Measurements from ENCODE around the gene CALD1. TPM values are rescaled to one million over a fixed set of nuclear protein-coding genes. Genes with fewer than 3 reads are reported as not detected.

The CALD1 gene
- total RNA-seq, 2 donors from 2014 or later = 307 to 314 TPM

- Histone ChIP-seq H3K9me3 (no peaks in the 10 kb centered on the region), H3K27me3 (replicated peaks; ENCODE audit: insufficient read depth) (no peaks in the 10 kb centered on the region), H3K36me3 (no peaks in the 10 kb centered on the region), H3K27ac (peak overlapping the region in 1 of 2 donors; percentile 4), H3K4me3 (no peak overlapping the region), H3K4me1 (replicated peaks) (no peaks in the 10 kb centered on the region)
- TF ChIP-seq POLR2A (IDR thresholded peaks at IDR 0.05) = no peak
- TF ChIP-seq POLR2AphosphoS5 (IDR thresholded peaks at IDR 0.05) = no peak
- TF ChIP-seq CTCF (IDR thresholded peaks at IDR 0.05) = no peak
- 55% methylated on average over 3 of the region's 3 CpGs for WGBS
- no peak for DNase-seq (ENCODE audit: low spot score)
- intact Hi-C loops (cut with DNase I) = no loop called here
These were observed 37.4 kb upstream of the CALD1 start for GRCh38 chr7:134741907-134742635.

GRCh38 chr7:134742688-134743350 is 36.6 kb upstream of the CALD1 start:
- WGBS = 49% methylated on average over 2 of the region's 2 CpGs
- no peak for DNase-seq (ENCODE audit: low spot score)
- H3K4me1 ChIP-seq (replicated peaks) = no peaks in the 10 kb centered on the region
- intact Hi-C loops (cut with DNase I) = no loop called here
- no peaks in the 10 kb centered on the region for H3K9me3 ChIP-seq
- H3K36me3 ChIP-seq = no peaks in the 10 kb centered on the region
- TF ChIP-seq CTCF (IDR thresholded peaks at IDR 0.05) = no peak
- no peak for TF ChIP-seq POLR2AphosphoS5 (IDR thresholded peaks at IDR 0.05)
- no peak for TF ChIP-seq POLR2A (IDR thresholded peaks at IDR 0.05)
- H3K27ac ChIP-seq = peak overlapping the region in 1 of 2 donors; percentile 4
- no peak overlapping the region for H3K4me3 ChIP-seq
- H3K27me3 ChIP-seq (replicated peaks; ENCODE audit: insufficient read depth) = no peaks in the 10 kb centered on the region

GRCh38 chr7:134744569-134744968 is 34.9 kb upstream of the CALD1 start:
- no peak overlapping the region for H3K4me3 ChIP-seq
- no peaks in the 10 kb centered on the region for H3K9me3 ChIP-seq
- no peak overlapping the region for H3K27ac ChIP-seq
- H3K4me1 ChIP-seq (replicated peaks) = no peaks in the 10 kb centered on the region
- no peak for DNase-seq (ENCODE audit: low spot score)
- H3K36me3 ChIP-seq = no peaks in the 10 kb centered on the region
- intact Hi-C loops (cut with DNase I) = no loop called here
- WGBS = 59% methylated on average over 3 of the region's 3 CpGs
- no peaks in the 10 kb centered on the region for H3K27me3 ChIP-seq (replicated peaks; ENCODE audit: insufficient read depth)
- TF ChIP-seq POLR2AphosphoS5 (IDR thresholded peaks at IDR 0.05) (no peak), POLR2A (IDR thresholded peaks at IDR 0.05) (no peak), CTCF (IDR thresholded peaks at IDR 0.05) (no peak)

GRCh38 chr7:134747326-134747725 is 32.1 kb upstream of the CALD1 start:
- H3K4me3 ChIP-seq = no peak overlapping the region
- no peaks in the 10 kb centered on the region for H3K4me1 ChIP-seq (replicated peaks)
- TF ChIP-seq CTCF (IDR thresholded peaks at IDR 0.05) = no peak
- TF ChIP-seq POLR2AphosphoS5 (IDR thresholded peaks at IDR 0.05) = no peak
- no peak for TF ChIP-seq POLR2A (IDR thresholded peaks at IDR 0.05)
- 97% methylated on average over 5 of the region's 5 CpGs for WGBS
- no peak for DNase-seq (ENCODE audit: low spot score)
- intact Hi-C loops (cut with DNase I) = no loop called here
- no peaks in the 10 kb centered on the region for H3K9me3 ChIP-seq
- H3K27me3 ChIP-seq (replicated peaks; ENCODE audit: insufficient read depth) = no peaks in the 10 kb centered on the region
- no peaks in the 10 kb centered on the region for H3K36me3 ChIP-seq
- H3K27ac ChIP-seq = no peak overlapping the region

Measured in prostate gland (tissue), 2 donors.